ENCODE data around the gene ADAMTS2. TPM values are rescaled to one million over a fixed set of nuclear protein-coding genes. Genes with fewer than 3 reads are reported as not detected.

The ADAMTS2 gene
- total RNA-seq, 4 donors from 2014 or later, result 6.0 to 20.9 (median 13.5) TPM

DNA sequence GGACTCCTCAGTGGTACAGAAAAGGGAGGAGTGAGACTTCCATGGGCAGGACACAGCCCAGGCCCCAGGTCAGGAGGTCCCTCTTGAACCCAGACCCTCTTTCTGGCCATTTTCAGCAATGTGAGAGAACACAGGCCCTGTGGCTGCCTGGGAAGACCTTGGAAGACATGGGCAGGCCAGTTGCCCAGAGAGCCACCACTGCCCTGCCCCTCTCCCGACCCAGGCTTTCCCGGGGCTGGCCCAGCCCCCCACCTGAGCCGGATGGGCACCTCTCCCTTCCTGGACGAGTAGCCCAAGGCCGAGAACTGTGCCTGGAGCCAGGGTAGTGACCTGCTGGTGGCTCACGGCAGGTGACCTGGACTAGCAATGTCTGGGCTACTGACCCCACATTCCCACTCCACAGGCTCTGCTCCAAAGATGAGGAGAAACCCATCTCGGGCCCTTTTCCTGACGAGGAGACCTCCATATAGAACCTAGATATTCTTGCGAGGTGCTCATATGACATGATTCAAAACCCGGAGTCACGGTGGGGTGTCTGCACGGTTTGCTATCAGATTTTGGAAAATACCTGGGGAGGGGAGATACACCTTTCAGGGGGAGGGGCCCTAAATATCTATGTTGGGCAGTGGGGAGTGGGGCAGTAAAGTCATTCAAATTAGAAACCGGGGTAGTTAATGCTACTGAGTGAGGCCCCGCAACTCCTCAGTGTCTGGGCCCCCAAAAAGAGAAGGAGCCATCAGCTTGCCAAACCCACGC, 225.7 kb downstream of the ADAMTS2 start:
- no peaks in the 10 kb centered on the region for H3K27me3 ChIP-seq
- H3K4me1 ChIP-seq, result no peaks in the 10 kb centered on the region
- WGBS, 2 donors (ENCODE audit: low coverage in 1 of 2), result 87 to 97% methylated on average over 9 to 13 of the region's 15 CpGs
- no peaks in the 10 kb centered on the region for H3K36me3 ChIP-seq
- H3K27ac ChIP-seq, result no peak overlapping the region
- peaks cover 0 to 4% of the 10 kb centered on the region in 2 donors for H3K9me3 ChIP-seq
- H3K4me3 ChIP-seq, result no peak overlapping the region
- intact Hi-C loops (cut with DNase I; ENCODE audit: low total_unique reads), result no loop called here
- TF ChIP-seq POLR2A (IDR thresholded peaks at IDR 0.05), result no peak
- TF ChIP-seq POLR2AphosphoS5 (IDR thresholded peaks at IDR 0.05), result no peak
- TF ChIP-seq, protein P1, sequence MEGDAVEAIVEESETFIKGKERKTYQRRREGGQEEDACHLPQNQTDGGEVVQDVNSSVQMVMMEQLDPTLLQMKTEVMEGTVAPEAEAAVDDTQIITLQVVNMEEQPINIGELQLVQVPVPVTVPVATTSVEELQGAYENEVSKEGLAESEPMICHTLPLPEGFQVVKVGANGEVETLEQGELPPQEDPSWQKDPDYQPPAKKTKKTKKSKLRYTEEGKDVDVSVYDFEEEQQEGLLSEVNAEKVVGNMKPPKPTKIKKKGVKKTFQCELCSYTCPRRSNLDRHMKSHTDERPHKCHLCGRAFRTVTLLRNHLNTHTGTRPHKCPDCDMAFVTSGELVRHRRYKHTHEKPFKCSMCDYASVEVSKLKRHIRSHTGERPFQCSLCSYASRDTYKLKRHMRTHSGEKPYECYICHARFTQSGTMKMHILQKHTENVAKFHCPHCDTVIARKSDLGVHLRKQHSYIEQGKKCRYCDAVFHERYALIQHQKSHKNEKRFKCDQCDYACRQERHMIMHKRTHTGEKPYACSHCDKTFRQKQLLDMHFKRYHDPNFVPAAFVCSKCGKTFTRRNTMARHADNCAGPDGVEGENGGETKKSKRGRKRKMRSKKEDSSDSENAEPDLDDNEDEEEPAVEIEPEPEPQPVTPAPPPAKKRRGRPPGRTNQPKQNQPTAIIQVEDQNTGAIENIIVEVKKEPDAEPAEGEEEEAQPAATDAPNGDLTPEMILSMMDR (IDR thresholded peaks at IDR 0.05), result no peak
- TF ChIP-seq EP300 (IDR thresholded peaks at IDR 0.05; ENCODE audit: low read depth), result no peak
- in situ Hi-C loops (cut with MboI; ENCODE audit: low pct_ligation_motif_present in 1 of 4, low pct_unique_long_range_greater_than_20kb in 1 of 4, low sequenced_read_pairs in 3 of 4), result no loop called here
- no peak for DNase-seq

GRCh38 chr5:179118756-179119414, 226.4 kb downstream of the ADAMTS2 start:
- H3K4me3 ChIP-seq, result no peak overlapping the region
- no peaks in the 10 kb centered on the region for H3K36me3 ChIP-seq
- in situ Hi-C loops (cut with MboI; ENCODE audit: low pct_ligation_motif_present in 1 of 4, low pct_unique_long_range_greater_than_20kb in 1 of 4, low sequenced_read_pairs in 3 of 4) (no loop called here), intact Hi-C loops (cut with DNase I; ENCODE audit: low total_unique reads) (no loop called here)
- H3K4me1 ChIP-seq, result no peaks in the 10 kb centered on the region
- DNase-seq, result no peak
- 90% methylated on average over 10 of the region's 10 CpGs; no CpG with 5 or more reads in 1 of the 2 donors for WGBS, 2 donors (ENCODE audit: low coverage in 1 of 2)
- peaks cover under 1 to 9% of the 10 kb centered on the region in 2 donors for H3K9me3 ChIP-seq
- no peak overlapping the region for H3K27ac ChIP-seq
- TF ChIP-seq POLR2AphosphoS5 (IDR thresholded peaks at IDR 0.05) (no peak), POLR2A (IDR thresholded peaks at IDR 0.05) (no peak), EP300 (IDR thresholded peaks at IDR 0.05; ENCODE audit: low read depth) (no peak)
- TF ChIP-seq, protein P1 (IDR thresholded peaks at IDR 0.05), result no peak
- no peaks in the 10 kb centered on the region for H3K27me3 ChIP-seq

- Histone ChIP-seq H3K4me1 (no peaks in the 10 kb centered on the region), H3K9me3 (peaks cover 2 to 12% of the 10 kb centered on the region in 2 donors), H3K27me3 (no peaks in the 10 kb centered on the region), H3K4me3 (no peak overlapping the region), H3K27ac (no peak overlapping the region), H3K36me3 (no peaks in the 10 kb centered on the region)
- DNase-seq, result no peak
- in situ Hi-C loops (cut with MboI; ENCODE audit: low pct_ligation_motif_present in 1 of 4, low pct_unique_long_range_greater_than_20kb in 1 of 4, low sequenced_read_pairs in 3 of 4) (no loop called here), intact Hi-C loops (cut with DNase I; ENCODE audit: low total_unique reads) (no loop called here)
- TF ChIP-seq POLR2A (IDR thresholded peaks at IDR 0.05), result no peak
- TF ChIP-seq, protein P1 (IDR thresholded peaks at IDR 0.05), result no peak
- no peak for TF ChIP-seq EP300 (IDR thresholded peaks at IDR 0.05; ENCODE audit: low read depth)
- TF ChIP-seq POLR2AphosphoS5 (IDR thresholded peaks at IDR 0.05), result no peak
- 80% methylated on average over 4 of the region's 4 CpGs for WGBS, 2 donors (ENCODE audit: low coverage in 1 of 2)
Measured at GRCh38 chr5:179118338-179118737, 226.9 kb downstream of the ADAMTS2 start.

GRCh38 chr5:179115845-179116524, 229.3 kb downstream of the ADAMTS2 start:
- no peak overlapping the region for H3K27ac ChIP-seq
- WGBS, 2 donors (ENCODE audit: low coverage in 1 of 2), result 83 to 100% methylated on average over 2 to 9 of the region's 9 CpGs
- intact Hi-C loops (cut with DNase I; ENCODE audit: low total_unique reads), result no loop called here
- H3K4me1 ChIP-seq, result no peaks in the 10 kb centered on the region
- no peak overlapping the region for H3K4me3 ChIP-seq
- H3K36me3 ChIP-seq, result no peaks in the 10 kb centered on the region
- H3K9me3 ChIP-seq, result peaks cover 8 to 22% of the 10 kb centered on the region in 2 donors
- no peaks in the 10 kb centered on the region for H3K27me3 ChIP-seq
- no peak for TF ChIP-seq EP300 (IDR thresholded peaks at IDR 0.05; ENCODE audit: low read depth)
- no peak for TF ChIP-seq POLR2A (IDR thresholded peaks at IDR 0.05)
- TF ChIP-seq, protein P1 (IDR thresholded peaks at IDR 0.05), result no peak
- TF ChIP-seq POLR2AphosphoS5 (IDR thresholded peaks at IDR 0.05), result no peak
- in situ Hi-C loops (cut with MboI; ENCODE audit: low pct_ligation_motif_present in 1 of 4, low pct_unique_long_range_greater_than_20kb in 1 of 4, low sequenced_read_pairs in 3 of 4), result no loop called here
- no peak for DNase-seq

All from transverse colon (tissue), 4 donors.